MM.1S (cell line): ENCODE measurements around the gene FBXO42.

Source experiments
- CTCF ChIP-seq: fragments of 300-600 bp; sonication (generic); IDR thresholded peaks from 2 replicates; pipeline ENCODE4 v1.5.1; 2016; ENCODE audit warnings: antibody characterized with exemption, low read length, mixed read lengths
- EZH2phosphoT487 ChIP-seq: fragments of 300-600 bp; sonication (generic); IDR thresholded peaks from 2 replicates; pipeline ENCODE4 v1.6.1; 2018; ENCODE audit warnings: antibody characterized with exemption, low read length

- TF ChIP-seq CTCF (no peak), EZH2phosphoT487 (no peak)
Measured at GRCh38 chr1:16334655-16335340, 17.5 kb downstream of the FBXO42 start.
